GM12874 (cell line): ENCODE results near the gene MEG3.

ENCODE experiments used
- CTCF ChIP-seq: IDR thresholded peaks from 2 replicates; pipeline ENCODE4 v1.5.1; 2011; ENCODE audit warnings: low read depth, mild to moderate bottlenecking, control low read depth, low read length, moderate library complexity; ENCODE audit not compliant: insufficient read depth

The MEG3 gene

GRCh38 chr14:100802766-100803165 lies 23.2 kb upstream of the MEG3 start:
- TF ChIP-seq CTCF, result no peak

GRCh38 chr14:100803226-100803625 lies 22.7 kb upstream of the MEG3 start:
- TF ChIP-seq CTCF, result no peak

DNA sequence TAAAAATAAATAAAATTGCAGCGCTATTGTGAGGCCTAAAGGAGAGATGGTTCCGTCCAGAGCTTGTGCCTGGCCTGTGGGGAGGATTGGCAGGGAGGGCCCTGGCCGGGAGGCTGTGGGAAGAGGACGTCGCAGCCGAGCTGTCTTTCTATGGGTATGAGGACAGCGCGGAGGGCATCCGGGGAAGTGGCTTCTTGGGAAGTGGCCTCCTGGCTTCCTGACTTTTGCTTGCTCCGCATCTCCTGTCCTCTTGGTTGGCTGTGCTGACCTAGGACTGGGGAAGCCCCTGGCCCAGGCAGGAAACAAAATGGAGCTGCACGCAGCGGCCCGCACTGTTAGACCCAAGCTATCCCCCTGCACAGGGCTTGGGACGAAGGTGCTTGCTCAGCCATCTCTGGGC lies 22.2 kb upstream of the MEG3 start:
- no peak for TF ChIP-seq CTCF

- TF ChIP-seq CTCF, result no peak
Measured at GRCh38 chr14:100804138-100804537, 21.8 kb upstream of the MEG3 start.

GRCh38 chr14:100804558-100805309 lies 21.2 kb upstream of the MEG3 start:
- TF ChIP-seq CTCF, result no peak

DNA sequence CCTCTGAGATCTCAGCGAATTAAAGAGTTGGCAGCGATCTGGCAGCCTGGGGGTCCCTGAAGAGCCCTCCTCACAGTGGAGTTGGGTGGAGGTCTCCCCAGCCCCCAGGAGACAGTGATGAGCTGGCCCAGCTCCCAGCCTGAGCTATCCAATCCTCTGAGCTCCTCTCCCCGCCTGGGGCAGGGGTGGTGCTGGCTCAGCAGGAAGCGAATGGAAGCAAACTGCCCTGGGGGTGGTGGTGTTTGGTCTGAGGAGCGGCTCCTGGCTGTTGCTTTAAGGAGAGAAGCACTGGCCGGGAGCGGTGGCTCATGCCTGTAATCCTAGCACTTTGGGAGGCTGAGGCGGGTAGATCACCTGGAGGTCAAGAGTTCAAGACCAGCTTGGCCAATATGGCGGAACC lies 19.5 kb upstream of the MEG3 start:
- no peak for TF ChIP-seq CTCF

GRCh38 chr14:100807496-100807895 lies 18.4 kb upstream of the MEG3 start:
- TF ChIP-seq CTCF, result no peak
